GM19372 (cell line): ENCODE measurements around the gene CPE.
"Not testable (repeated sequence)": the region's sequence is repeated elsewhere in the genome, so short reads cannot be mapped to it uniquely, and the experiment has no call there.

Source experiments
- ATAC-seq: cut with Tn5 transposase; IDR thresholded peaks from one replicate; pipeline ENCODE4 v1.9.1; 2021; ENCODE audit warnings: mild to moderate bottlenecking, low read depth, moderate library complexity; ENCODE audit not compliant: unreplicated experiment

The CPE gene

DNA sequence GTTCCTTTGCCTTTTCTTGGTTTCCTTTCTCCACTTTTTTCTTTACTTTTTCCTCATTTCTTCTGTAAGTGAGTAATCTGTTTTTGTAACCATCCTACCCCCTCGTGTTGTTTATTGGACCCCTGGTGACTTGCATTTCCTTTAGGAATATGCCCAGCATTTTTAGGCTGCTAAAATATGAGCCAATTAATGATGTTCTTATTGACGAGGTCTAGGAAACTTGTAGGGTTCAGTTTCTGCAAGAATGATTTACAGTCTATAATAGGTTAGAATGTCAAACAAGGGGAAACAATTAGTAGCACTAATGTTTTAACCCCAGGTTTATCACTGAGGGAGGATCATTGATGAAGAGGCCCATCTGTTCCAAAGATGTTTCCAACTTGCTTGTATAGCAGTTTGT, 79.0 kb downstream of the CPE start:
- no peak for ATAC-seq

DNA sequence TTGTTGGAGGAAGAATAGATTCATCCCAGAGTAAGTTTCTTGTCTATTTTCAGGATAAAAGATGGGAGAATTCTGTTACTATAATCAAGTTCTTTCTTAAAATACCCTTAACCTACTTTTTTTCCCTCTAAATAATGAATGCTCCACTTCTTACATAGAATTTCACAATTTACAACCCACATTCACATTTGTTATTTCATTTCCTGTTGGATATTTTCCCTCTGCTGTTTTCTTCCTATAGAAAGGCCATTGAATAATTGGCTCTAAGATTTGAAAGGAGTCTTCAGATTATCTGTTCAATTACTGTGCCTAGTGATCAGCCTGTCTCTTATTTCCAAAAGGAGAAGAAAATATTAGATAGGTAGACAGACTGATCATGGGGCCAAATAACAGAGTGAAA, 79.7 kb downstream of the CPE start:
- ATAC-seq = no peak

DNA sequence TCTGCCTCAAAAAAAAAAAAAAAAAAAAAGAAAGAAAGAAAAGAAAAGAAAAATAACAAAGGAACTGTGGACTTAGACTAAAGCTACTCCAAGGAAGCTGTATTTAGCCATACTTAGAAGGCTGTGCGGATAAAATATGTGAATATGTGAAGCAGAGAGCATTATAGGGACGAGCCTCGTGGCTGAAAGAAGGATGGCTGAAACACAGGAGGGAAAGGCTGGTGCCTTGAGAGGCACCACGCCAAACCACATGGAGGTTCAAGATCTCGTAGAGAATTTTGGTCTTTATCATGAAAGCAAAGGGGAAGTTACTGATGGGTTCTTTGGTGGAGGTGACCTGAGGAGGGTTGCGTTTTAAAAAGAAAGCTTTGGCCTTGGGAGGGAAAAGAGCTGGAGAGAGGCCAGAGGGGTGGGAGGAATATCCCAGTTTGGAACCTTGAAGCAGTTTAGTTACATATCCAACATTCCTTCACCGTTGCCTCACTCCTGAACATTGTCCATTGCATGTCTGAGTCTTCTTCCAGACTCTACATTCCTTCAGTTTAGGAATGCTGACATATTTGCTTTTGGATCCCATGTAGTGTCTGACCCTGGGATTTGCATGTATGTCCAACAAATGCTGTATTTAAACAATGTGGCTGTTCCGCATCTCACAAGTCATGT, 82.5 kb downstream of the CPE start:
- no peak for ATAC-seq

DNA sequence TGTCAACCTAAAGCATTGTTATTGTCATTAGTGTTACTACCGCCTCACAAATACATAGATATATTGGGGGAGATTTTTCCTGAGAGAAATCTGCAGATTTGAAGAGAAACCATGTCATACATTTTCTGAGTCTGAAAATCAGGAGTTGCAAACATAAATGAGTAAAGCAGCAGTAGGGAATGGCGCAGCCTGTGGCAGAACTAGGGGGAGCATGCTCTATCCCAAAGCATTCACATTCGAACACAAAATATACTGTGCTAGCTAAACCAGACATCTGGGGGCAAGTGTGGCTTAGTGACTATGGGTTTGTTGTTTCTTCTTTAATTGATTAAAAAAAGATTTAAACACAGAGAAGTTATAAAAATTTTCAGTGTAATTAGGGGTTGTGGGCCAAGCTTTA, 83.2 kb downstream of the CPE start:
- no peak for ATAC-seq

DNA sequence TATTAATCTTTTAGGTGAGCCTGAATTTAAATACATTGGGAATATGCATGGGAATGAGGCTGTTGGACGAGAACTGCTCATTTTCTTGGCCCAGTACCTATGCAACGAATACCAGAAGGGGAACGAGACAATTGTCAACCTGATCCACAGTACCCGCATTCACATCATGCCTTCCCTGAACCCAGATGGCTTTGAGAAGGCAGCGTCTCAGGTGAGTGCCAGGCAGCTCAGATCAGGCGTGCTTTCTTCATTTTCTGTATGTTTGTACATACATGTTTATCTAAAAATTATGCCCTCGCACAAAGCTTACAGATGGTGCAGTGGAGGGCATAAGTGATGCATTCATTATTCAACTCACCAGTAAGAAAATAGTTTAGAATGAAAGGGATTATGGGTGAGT, 85.6 kb downstream of the CPE start:
- ATAC-seq = no peak

DNA sequence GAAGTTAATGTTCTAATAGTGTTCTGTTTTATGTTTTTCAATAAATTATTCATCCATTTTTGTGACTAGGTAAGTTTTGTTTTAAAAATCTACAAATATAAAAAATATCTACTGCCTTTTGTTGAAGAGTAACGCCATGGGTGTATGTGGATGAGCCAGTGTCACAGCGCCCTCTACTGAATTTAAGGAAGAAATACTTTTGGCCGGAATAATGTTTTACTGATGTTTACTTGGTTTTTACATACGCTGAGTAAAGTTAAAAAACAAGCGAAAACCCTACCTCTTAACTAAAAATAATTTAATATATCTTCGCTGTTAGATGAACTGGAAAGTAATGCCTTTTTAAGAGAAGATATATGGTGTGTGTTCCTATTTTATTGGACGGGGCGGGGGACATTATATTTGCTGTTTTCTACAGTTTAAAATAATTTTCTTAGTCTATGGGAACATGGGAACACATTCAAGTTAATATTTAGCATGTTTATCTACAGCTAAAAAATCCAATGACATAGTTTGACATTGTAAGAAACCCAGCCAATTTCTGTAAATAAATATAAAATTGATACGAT, 86.1 kb downstream of the CPE start:
- ATAC-seq = peak; percentile 76

DNA sequence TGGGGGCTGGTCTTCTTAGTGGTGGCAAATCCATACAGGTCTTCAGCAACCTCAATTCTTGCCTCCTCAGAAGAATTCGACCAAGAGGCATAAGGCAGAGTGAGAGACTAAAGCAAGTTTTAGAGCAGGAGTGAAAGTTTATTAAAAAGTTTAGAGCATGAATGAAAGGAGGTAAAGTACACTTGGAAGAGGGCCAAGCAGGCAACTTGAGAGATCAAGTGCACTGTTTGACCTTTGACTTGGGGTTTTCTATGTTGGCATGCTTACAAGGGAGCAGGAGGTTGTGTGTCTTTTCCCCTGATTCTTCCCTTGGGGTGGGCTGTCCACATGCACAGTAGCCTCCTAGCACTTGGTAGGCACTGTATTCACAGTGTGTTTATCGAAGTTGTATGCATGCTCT, 91.2 kb downstream of the CPE start:
- no peak for ATAC-seq

DNA sequence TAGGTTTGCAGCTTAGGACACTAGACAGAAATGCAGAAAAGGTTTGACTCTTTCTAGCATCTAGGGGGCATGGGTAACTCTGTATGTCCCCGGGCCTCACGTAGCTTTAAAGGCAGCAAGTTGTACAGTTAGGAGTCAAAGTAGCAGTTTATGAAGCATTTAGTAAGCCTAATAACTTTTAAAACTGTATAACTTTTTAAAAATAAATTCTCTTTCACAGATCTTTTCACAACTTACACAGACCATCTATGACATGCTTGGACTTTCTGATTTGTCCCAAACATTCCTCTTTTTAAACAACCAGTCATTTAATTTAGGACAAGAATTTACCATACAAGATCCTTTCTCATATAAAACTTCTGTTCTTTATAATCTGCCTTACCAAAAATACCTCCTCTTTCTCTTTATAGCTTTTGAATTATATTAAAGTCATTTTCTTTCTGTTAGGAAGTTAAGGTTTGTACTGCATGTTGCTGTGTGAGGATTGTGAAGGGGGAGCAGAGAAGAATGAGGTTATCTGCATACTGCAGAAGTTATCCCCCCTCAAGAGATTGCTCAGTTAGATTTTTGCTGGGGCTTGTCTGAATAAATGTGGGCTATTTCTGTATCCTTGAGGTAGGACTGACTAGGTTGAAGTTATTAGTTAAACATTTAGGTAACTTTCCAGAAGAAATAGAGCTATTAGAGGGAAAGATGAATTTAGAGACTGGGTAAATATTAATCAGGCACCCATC, 94.3 kb downstream of the CPE start:
- no peak for ATAC-seq

DNA sequence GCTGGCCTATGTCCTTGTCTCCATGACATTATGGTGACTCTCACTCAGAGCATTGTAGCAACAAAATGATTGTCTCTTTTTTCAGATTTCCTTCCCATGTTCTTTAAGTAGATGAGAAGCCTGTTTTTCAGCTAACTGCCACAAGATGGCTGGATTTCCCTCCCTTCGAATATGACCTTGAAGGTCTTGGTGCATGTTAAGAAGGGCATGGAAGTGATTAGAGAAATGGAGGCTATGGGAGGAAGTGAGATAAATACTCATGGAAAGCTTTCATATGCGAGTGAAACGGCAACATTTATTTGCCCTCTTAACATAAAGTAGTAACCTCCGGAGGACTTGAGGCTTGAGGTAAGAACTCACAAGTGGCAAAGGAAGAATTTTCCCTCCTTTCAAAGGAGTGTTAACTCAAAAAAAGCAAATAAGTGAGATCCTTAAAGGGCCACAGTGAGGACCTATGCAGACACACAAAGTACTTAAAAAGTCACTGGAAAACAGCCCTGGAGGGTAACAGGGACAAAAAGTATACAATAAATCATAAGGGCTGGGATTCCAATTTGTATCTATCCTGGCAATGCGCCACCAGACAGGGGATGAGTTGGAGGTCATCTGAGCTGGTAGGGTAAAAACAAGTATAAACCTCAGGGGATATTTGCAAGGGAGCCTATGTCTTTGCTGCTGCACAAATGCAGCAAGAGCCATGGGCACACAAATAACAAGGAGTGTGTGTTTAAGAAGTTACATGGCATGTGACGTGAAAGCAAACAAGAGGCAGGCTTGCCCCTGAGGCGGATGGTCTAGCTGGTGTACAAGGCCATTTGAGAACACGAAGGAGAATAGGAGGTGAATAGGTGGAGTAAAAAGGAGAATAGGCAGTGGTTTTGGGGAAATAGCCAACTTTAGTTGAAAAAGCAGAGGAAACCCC, 96.2 kb downstream of the CPE start:
- ATAC-seq = no peak

DNA sequence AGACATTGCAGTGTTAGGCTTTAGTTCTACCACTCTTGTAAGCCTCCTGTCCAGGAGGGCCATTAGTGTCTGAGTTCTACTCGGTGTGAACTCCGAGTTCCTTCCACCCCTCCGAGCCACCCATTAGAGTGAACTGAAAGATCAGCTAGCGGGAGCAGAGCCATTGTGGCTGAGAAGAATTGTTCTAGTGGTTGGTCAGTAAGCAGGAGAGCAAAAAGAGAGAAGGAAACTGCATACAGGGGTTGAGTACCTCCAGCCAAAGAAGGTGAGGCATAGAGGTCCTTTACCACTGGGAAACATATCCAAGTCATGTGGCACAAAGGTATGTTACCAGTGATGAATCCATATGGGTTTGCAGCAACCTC, 96.9 kb downstream of the CPE start:
- ATAC-seq = no peak

DNA sequence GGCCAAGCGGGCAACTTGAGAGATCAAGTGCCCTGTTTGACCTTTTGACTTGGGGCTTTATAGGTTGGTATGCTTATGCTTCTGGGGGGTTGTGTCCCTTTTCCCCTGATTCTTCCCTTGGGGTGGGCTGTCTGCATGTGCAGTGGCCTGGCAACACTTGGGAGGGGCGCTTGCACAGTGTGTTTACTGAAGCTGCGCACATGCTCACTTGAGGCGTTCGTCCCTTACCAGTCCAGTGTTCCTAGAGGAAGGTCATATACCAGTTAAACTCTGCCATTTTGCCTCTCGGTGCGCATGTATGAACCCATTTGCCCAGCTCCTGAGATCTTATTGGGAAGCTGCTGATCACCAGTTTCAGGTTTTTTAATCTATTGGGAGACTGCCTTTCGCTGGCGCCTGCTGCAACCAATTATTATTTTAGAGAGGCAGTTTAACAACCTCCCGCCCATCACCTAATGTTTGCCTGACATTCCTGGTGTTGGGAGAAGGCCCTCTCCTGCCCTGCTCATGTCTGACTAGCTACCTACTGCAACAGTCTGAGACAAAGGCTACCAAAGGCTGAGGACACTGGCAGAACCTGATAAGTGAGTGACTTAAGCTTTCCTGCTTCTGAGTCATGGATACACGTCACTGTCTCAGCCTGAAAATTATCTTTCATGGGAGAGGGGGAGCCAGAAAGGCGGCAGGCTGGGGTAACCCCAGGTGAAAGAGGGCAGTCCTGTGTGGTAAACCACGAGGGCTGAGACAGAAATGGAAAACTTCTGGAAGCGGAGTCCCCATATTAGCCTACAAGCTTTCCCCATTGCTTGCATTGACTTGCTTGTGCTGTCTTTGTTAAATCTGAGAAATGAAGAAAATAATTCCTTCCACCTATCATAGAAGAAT, 97.6 kb downstream of the CPE start:
- ATAC-seq = no peak

DNA sequence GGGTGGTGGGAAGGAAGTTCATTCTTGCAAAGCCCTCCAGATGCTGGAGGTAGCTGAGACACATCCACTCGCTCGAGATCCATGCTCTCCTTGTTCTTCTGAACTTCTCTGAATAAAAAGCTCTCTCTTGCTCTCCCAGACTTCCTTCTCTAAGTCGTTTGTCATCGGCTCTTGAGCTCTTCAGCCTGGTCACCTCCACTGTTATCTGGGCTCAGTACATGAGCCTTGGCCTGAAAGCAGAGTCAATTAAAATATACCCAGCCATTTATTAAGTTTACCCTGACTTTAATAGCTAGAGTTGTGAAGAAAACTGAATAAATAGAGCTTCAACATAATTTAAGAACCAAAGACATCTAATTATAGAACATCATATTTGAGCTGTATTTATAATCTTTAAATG, 99.0 kb downstream of the CPE start:
- no peak for ATAC-seq

DNA sequence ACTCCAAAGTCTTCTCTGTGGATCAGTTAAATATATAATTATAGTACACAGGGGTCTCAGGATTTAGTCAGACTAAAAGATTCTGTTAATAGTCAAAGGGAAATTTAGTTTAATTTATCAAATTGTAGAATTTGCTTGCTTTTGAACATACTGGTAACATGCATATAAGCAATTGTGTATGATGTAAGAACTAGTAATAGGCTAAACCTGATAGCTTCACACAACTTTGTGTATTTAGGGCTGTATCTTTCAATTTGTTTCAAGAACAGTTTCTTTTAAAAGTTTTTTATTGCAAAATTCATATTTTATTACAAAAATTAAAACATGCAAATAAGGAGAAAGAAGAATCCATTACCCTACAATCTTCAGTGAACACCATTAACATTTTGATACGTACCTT, 99.5 kb downstream of the CPE start:
- no peak for ATAC-seq

DNA sequence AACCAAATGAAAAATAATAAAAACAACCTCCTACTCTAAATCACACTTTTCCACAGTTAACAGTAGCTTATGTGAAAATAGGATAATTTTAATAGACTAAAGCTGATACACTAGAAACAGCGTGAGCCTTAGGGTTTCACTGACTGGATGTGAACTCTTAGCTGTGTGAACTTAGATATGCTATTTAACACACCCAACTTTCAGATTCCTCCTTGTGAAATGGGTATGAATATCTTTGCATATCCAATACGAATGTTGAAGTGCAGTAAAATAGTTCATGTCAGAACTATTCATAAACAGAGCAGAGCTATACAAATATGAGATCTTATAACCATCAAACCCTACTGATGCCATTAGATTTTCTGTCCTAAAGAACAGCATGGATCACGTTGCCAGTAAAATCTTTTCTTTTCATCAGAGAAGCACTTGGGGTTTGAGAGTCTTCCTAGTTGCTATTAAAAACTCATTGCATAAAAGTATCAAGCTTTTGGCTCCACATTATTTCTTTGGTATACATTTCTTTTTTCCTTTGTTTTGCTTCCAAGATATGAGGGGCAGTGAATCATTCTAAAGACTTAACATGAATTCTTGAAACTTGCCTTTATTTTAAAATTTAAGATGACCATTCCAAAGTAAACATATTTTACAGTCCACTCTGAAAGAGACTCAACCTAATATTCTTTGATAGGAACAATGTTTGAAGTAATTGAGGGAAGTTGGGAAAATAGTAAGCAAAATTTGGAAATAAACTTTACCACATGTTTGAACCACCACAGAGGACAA, 102.4 kb downstream of the CPE start:
- no peak for ATAC-seq

DNA sequence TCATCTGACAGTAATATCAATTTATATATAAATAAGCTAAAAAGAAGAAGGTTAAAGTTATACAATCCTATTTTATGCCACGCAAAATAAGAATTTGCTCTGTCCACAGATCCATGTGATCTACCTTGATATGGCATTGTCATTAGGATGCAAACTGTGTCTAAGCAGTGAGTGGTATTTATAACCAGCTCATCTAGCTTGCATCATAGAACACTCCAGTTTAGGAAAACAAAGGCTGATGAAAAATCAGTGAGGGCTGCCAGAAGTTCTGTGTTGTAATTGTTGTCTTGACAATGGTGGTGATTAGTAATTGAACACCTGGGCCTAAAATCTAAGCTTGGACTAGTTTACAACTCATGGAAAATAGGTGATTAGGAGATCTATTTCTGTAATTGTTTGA, 111.0 kb downstream of the CPE start:
- no peak for ATAC-seq

DNA sequence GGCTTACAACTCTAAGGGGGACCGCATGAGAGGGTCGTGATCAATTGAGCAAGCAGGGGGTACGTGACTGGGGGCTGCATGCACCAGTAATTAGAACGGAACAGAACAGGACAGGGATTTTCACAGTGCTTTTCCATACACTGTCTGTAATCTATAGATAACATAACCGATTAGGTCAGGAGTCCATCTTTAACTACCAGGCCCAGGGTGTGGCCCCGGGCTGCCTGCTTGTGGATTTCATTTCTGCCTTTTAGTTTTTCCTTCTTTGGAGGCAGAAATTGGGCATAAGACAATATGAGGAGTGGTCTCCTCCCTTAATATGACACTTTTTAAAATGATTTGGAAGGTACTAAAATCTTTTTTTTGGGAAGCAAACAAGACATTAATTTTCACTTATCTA, 113.8 kb downstream of the CPE start:
- not testable (repeated sequence) for ATAC-seq

DNA sequence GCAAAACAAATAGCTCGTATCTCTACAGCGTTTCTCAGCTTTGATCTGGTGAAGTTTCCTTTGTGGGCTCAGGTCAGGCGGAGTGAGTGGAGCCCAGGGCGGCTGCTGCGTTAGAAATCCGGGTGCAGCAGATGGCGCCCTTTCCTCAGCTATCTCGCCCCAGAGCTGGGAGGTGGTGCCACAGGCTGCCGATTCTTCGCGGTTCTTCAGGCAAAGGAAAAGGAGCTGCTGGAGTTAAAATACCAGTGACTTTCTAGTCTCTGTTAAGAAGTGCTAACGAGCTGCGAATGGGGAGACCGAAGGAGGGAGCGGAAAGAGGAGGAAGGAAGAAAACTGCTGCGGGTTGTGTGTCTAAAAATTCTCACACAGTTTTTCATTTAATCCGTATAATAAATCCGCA, 114.6 kb downstream of the CPE start:
- ATAC-seq = peak; percentile 84

DNA sequence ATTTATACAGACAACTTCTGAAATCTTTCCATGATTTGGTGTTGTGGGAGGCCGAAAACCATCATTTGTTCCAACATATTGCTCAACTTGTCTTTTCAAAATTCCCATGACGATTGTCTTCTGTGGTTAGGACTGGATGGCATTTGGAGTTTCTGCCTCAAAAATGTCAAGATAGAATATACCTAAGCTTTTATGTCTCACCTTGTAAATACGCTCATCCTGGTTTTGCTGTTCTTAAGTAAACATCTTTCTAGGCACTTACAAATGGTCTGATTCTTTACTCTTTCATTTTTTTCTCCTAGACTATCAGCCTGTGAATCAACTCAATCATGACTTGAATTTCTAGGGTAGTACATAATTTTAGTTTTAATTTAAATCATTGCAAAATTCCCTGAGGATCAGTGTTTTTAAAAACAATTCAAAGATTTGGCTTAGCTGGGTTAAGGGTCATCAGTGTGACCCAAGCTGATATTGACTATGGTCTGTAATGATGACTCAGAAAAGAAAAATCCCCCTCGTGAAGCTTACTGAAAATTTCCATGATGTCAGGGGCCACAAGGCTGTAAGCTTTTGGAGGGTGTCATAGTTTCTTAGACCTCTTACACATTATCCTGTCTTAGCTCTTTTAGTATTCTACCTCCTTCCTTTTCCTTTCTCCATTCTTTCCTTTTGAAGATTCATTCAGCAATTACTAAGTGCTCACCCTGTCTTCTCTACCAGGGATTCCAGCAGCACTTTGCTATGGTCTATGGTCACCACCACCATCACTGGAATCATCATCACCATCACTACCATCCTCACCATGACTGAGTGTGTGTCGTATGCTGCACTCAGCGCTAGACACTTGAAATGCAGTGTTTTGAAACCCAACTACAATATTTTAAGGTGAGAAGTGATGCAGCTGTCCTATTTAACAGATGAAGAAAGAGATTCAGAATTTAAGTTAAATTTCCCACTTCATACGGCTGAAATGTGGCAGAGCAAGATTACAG, 124.4 kb downstream of the CPE start:
- ATAC-seq = peak; percentile 60
